HG03135 (cell line): Measurements from ENCODE around the gene SASH1.
A peak's percentile ranks its signal among the peaks of the same experiment; 100 is the strongest.

Experiments used
- ATAC-seq: cut with Tn5 transposase; IDR thresholded peaks from one replicate; pipeline ENCODE4 v1.9.1; 2021; ENCODE audit warnings: mild to moderate bottlenecking, moderate library complexity; ENCODE audit not compliant: unreplicated experiment

The SASH1 gene

DNA sequence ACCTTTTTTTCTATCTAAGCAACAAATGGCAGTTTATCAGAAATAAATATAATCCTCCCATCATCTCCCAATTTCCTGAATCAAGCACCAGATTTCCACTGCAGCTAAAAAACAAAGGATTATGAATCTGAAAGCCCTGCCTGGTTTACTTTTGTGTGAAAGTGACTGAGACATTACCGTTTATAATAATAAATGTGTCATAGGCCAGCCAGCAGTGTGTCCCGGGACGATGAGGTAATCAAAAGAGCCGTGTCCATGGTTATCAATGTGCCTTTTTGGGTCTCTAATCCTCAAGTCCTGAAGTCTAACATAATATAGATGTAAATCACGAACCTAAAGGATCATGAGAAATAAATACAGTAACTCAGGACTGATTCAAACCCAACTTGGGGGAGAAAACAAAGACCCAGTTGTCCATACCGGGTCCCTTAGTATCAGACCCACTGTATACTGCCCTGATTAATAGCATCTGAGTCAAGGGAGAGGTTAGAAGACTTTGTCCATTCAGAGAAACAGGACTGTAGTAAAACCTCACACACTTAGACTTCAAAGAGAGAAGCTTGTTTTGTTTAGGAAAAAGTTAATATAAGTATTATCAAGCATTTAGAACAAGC is 149.1 kb downstream of the SASH1 start:
- ATAC-seq, result no peak

DNA sequence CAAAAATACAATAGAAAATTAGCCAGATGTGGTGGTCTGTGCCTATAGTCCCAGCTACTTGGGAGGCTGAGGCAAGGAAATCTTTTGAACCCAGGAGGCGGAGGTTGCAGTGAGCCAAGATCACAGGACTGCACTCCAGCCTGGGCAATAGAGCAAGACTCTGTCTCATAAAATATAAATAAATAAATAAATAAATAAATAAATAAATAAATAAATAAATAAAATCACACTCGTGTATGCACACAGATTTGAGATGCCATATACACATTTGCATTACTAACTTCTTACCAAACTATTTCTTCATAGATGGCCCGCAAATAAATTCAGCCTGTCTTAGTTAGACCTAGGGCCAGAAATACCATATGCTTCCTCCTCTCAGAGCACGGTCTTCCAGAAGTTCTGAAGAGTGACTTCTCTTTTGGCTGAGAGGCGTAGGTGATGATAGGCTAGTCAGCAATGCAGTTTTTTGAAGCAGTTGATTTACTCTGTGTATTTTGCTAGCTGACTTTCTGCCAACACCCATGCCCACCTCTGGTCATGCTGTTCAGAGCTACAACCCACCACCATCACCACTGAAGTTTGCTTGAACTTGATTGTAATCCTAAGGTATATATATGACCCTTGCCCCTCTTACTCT is 150.1 kb downstream of the SASH1 start:
- no peak for ATAC-seq

DNA sequence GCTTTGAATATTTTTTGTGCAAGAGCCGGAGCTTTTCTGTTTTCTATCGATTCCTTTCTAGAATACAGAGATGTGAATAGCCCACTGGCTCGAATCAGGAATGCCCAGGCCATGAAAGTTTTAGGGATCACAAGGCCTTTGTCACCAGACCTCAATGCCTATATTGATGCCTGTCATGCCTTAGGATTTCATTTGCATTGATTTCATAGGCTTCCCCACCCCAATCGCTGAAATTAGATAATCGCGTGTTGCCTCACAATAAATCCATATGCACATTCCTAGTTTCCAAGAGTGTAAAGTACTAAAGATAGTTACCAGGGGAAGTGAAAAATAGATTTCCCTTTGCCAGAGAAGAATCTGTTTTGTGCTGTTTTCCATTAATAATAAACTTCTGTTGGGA is 150.8 kb downstream of the SASH1 start:
- no peak for ATAC-seq

DNA sequence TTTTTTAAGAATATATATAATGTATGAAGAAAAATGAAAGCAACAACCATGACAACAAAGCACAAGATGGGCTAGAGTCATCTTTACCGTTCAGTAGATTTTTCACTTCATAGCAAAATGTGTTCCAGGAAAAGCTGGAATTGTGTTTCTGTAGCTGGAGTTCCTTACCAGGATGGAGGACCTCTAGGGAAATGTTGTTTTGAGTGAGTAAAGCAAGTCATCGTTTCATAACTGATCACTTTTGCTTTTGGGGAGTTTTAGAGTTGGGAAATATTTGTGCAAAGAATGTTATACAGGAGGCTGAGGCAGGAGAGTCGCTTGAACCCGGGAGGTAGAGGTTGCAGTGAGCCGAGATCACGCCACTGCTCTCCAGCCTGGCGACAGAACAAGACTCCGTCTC is 151.6 kb downstream of the SASH1 start:
- no peak for ATAC-seq

DNA sequence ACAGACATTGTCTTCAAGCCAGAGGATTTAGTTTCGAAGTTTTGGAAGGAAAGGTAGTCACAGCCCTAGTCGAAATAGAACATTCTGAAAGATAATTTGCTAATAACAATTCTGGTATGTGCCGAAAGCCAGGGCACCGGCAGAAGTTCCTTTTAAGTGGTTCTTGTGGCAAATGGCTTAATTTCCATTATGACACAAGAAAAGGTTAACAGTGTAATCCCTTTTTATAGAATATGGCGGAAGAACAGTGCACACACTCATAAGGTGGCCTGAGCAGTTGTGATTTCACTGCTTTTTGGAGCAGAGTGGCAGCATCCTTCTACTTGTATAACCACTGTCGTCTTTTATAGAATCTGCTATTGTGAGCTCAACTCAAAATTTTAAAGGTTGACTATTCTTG is 152.4 kb downstream of the SASH1 start:
- no peak for ATAC-seq

DNA sequence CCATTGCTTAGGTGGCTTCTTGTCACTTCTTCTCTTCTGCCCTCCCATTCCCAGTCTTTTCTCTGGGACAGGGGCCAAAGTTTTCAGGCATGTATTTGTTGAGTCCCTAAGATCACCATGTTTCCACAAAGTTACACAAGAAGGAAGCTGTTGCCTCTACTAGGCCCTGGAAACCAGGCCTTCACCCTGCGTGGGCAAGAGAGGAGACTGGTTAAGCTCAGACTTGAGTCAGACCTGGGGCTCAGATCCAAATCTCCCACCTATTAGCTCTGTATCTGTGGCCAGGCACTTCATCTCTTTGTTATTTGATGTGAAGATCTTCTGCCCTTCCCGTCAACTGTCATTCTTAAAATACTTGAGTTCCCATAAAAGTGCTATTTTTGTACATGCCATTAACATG is 154.6 kb downstream of the SASH1 start:
- ATAC-seq, result no peak

DNA sequence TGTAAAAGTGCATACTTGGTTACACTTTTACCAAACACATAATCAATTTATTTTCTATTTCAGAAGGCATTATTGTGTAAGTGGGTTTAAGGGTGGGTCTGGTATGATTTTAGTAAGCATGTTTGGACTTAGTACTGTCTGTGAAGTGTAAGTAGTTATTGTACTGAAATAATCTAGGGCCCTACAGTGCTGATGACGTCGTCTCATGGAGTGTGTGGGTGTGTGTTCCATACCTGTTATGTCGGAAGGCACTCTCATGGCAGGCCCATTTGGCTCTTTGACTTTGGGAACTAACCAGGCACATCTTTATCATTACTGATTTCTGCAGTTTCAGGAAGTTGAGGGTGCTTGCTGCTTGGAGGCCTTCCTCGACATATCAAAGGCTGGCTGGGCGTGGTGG is 155.1 kb downstream of the SASH1 start:
- no peak for ATAC-seq

DNA sequence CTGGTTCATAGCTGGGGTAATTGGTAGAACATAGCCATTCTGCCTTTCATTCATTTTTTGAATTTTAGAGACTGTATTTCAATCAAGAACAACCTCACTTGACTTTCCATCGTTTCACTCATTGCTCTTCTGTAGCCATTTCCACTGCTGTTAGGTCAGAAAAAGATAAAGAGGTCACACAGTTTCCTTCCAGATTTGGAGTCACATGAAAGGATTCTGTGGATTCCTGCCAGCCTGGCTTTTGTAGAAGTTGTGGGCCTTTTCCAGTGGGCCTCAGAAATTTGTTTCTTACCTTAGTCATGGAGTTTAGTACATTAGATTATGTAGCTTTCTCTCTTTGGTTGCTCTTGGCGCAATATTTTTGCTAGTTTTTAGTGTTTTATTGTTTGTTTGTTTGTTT is 157.8 kb downstream of the SASH1 start:
- ATAC-seq, result no peak

DNA sequence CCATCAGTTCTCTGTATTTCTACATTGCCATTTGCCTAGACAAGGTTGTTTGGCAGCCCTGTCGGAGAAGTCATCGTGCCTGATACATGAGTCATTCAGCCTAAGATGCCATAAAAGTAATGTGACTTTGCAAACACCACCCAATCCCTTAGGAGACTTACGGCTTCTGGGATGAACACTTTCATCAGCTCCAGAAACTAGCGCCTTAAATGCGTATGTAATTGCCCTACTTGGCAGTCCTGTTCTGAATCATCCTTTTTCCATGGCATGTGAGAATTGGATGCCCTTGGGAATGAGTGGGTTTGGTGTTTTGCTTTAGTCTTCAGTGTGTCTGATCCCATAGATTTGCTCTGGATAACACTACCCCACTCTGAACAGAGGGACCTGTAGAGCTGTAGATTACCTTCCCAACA is 158.5 kb downstream of the SASH1 start:
- no peak for ATAC-seq

DNA sequence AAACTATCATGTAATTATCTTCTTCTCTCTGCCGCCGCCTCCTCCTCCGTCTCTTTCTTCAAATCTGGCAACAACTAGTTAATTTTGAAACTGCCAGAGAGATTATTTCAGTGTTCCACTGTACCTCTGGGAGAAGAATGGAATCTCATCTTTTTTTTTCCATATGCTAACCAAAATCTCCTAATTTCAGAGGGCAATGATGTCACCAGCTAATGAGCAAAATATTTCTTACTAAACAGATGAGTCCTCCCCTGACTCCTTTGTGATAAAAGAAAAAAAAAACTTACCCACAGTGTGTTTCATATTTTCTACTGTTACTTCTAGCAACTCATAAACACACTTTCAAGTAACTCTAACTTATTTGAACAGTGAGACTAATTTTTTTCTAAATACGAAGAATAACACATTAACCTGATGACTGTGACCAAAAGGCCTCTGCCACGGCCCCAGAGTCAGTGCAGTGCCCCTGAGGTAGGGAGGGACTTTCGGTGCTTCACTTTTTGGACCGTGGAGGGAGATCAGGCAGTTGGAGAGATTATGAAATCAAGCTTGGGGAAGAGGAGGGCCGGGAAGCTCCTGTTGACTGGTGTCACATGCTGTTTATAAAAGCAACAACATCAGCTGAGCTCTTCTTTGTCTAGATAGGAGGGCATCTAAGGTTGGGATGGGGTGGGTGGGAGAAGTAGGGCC is 159.6 kb downstream of the SASH1 start:
- no peak for ATAC-seq

DNA sequence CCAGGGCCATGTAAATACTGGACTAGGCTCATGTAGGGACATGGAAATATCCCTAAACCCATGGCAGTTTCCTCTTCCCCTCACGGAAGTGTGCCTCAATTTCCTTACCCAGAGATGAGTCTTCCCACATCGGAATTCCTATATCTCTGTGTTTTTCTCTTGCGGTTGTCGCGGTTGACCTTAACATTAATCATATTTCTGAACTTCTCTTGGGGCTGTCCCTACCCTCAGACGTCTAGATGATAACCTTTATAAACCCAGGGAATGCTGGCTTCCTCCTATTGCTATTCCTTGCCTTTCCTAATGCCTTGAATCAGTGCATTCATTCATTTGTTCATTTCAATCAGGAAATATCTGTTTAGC is 160.1 kb downstream of the SASH1 start:
- no peak for ATAC-seq

DNA sequence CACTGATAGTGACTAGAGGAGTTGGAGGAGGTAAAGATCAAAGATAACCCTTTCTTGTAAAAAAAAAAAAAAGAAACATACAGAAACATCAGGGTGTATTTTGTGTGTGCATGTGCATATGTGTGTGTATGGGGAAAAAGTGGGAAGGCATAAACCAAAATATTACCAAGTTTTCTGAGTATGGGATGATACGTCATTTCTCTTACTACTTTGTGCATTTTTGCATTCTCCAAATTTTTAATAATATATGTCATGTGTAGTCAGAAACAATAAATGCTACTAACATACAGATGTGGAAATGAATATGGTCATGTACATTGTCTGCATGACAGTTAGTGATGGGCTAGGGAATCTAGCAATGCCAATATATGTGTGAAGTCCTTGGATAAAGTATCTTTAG is 161.1 kb downstream of the SASH1 start:
- ATAC-seq, result no peak

DNA sequence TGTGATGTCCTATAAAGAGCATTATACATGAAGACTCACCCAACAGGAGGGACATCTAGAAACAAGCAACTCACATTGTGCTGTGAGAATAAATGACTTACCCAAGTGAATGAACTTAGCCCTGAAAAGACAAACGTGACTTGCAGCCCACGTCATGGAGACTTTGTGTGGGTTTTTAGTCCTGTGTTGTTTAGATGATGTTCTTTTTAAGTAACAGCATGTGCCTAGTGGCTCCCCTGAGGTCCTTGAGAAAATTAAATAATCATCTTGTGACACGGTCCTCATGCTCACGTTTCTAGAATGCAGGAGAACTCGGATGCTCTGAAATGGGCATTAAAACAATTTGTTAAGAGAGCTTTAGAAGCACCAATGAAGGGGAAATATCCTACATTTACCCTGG is 165.1 kb downstream of the SASH1 start:
- ATAC-seq, result no peak

DNA sequence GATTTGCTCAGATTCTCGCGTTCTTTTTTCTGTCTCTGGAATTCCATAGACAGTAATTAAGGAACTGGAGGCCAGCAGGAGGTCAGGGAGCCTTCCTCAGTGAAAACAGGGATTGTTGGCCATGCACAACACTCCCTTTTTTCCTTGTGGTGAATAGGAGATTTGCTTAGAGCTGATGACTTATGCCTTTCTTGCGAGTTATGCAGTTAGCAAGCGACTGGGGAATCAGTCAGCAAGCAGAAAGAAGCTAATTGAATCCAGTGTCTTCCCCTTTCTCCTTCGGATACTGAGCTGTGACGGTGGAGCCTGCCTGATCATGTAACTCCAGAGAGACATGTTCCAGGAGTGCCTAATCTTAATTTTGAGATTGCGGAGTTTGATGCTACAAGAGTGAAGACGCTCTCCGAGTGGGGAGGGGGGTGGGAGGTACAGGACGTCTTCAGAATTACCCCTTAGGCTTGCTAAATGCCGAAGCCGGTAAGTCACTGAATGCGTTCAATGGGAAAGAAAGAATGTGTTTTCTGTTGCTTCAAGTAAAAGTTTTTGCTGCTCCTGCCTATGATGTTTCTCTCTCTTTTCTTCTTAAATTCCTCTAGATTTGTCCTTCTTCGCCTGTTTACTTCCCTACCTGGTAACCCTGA is 165.9 kb downstream of the SASH1 start:
- ATAC-seq, result no peak

DNA sequence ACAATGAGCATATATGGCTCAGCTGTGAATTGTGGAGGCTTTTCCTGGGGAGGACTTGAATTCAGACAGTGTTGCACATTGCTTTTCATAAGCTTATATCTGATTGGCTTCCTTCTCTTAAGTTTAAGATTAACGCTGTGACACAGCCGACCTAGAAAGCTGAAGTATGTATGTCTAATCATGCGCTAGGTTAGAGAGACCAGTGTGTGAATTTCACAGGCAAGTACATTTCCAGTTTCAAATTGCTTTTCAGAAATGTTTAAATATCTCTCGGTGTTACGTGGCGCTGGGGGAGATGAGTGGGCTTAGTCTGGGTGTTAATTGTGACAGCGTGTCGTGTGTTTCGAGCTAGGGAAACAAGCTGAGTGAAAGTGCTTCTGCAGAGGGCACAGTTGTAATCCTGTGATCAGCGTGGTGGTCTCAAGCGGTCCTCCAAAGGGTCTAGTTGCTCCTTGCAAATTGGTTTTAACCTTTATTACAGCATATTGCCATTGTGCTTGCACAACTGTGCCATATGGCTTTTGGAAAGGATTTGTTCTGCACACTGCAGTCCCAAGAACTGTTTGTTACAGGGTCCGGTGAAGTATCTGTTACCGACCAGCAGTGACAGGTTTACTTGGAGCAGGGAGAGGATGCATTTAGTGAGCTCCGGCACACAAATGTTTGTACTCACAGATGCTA is 166.6 kb downstream of the SASH1 start:
- no peak for ATAC-seq

DNA sequence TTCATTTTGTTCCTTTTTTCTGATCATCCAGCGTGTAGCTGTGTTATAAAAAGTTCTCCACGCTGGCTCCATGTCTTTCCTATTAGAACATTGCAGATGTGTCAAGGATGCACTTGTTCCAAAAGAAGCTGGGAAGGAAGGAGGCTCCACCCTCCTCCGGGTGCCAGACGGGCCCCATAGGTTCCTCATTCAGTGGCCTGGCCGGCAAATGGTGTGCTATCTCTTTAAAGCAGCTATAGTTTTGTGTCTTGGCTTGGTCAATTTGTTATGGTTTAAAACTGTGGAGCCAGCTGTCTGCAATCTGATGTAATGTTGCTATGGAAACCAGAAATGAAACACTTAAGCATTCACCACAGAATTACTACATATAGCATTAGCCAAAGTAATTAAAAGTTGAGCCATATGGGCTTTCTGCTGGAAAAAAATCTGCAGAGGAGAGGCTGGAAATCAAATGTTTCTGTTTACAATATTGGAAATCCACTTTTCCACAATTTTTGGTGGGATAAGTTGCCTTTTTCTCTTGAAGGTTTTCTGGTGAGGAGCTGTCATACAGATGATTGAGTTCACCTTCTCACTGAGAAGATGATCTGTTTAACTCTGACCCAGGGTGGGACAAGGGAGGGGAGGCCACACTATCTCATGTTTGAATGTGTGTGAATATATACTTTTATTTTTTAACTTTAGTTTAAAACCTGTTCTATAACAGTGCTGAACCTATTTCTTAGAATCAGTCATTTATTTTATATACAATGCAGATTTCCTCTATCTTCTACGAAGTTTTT is 167.4 kb downstream of the SASH1 start:
- peak; percentile 88 for ATAC-seq

DNA sequence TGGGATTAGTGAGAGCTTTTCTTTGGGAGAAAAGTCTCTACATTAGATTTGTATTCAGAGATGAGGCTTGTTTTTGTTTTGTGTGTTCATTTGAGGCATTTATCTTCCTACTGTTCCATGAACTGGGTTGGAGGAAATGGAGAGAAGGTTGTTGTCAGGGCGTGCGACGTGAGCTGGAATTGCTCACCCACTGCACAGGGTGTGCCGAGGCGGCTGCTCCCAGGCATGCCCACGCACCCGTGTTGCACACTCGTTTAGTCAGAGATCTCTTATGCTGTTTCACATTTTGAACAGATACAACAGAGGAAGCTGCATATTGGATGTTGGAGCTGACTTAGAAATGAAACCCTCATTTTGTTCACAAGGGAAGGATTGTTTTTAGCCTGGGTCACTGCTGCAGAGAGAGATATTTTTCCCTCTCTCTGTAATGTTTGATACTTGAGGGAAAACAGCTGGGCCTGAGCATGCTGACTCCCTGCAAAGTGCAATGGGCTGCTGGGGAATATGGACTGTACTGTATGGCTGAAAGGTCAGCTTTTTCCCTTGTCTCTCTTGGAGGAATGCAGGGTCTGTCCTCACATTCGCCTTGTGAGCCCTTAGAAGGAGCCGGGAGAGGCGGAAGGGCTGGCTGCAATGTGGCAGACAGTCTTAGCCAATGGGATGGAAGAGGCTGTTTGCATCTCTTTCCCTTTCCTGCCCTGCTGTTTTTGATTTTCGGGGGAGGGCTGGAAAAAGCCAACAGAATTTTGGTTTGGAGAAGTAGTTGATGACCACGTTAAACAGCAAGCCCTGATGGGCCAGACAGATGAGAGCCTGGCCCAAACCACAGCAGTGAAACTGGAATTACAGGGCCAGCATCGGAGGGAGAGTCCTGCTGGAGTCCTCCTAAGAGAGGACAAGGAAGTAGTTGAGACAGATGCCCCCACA is 170.8 kb downstream of the SASH1 start:
- no peak for ATAC-seq

DNA sequence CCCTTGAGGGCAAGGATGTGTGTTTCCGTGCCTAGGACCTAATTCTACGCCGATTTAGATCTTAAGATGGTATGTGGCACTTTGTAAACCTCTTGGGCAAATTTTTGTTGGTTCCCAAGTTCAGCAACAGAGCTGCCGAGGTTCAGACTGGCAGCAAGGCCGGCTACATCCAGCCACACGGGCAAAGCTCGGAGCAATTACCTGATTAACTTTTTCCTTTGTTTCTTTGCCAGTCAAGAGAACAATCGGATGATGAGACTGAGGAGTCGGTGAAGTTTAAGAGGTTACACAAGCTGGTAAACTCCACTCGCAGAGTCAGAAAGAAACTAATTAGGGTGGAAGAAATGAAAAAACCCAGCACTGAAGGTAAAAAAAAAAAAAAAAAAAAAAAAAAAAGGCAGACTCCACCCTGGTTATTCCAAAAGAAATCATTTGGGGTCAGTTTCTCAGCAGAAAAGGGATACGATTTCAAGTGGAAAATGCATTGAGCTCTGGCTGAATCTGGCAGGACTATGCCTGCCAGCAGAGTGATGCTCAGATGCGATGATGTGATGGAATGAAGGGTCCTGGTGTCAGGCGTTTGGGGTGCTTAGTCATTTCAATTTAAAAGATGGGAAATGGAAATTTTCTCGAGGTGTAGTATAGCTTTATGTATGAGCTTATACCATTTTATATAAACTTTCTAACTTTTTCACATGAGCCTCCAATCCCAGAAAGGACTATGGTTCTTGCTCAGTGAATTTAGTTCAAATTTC is 171.6 kb downstream of the SASH1 start:
- ATAC-seq, result no peak

DNA sequence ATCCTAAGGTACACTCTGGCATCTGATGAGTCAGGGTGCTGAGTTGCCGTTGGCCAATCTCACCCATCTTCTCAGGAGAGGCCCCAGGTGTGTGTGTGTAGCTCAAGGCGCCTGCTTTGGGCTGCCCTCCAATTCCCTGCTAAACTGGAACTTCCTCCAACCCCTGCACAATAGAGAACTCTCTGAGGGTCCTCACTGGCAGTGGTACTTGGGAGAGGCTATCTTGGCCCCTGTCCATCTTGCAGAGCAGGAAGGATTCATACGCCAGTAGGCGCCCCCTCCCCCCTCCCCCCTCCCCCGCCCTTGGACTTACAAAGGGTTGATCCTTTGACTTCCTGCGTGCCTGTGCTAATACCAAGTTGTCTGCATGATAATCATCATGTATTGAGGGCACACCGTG is 173.6 kb downstream of the SASH1 start:
- no peak for ATAC-seq
